IMR-90 (cell line): ENCODE data around the gene ZNF738. TPM values are rescaled to one million over a fixed set of nuclear protein-coding genes. Genes with fewer than 3 reads are reported as not detected.

Experiments
- ATAC-seq: fragments of 200-7000 bp; cut with Tn5 transposase; 2 replicates; pipeline ENCODE4 v1.9.1; 2020; ENCODE audit warnings: low read depth, mild to moderate bottlenecking, moderate library complexity
- BruUV-seq: library from RNA; stranded (reverse); fragments of 400-500 nt; replicated peaks from 2 replicates; lab custom pipeline; 2021; lab: Mats Ljungman, UMichigan
- CTCF ChIA-PET: fragments of 300-600 bp; formaldehyde crosslinking; extraction: SDS; loops from one replicate; lab custom pipeline; 2021; ENCODE audit warnings: antibody characterized with exemption; lab: Yijun Ruan, JAX
- POLR2A ChIA-PET: fragments of 300-600 bp; sonication (Branson Sonifier 250); formaldehyde crosslinking; loops from one replicate; lab custom pipeline; 2022; ENCODE audit warnings: antibody characterized with exemption; ENCODE audit not compliant: unreplicated experiment; lab: Charles Lee
- DNase-seq: peaks from one replicate; pipeline ENCODE4 v3.0.0; 2013
- H2AFZ ChIP-seq: replicated peaks from 2 replicates; pipeline ENCODE3; 2013; ENCODE audit warnings: low read length, mild to moderate bottlenecking; ENCODE audit not compliant: poor library complexity
- H2AK5ac ChIP-seq: 2 replicates; pipeline ENCODE4 v1.6.1; 2013; ENCODE audit warnings: low read depth, low read length, inconsistent platforms
- H2AK9ac ChIP-seq: replicated peaks from 2 replicates; pipeline ENCODE3; 2013; ENCODE audit warnings: mild to moderate bottlenecking, low read depth, low read length, moderate library complexity; ENCODE audit not compliant: poor library complexity
- H2BK120ac ChIP-seq: 2 replicates; pipeline ENCODE4 v1.6.1; 2013; ENCODE audit warnings: low read depth, low read length, inconsistent platforms
- H2BK15ac ChIP-seq: 3 replicates; pipeline ENCODE4 v1.6.1; 2013; ENCODE audit warnings: low read depth, low read length, inconsistent platforms
- H2BK20ac ChIP-seq: 2 replicates; pipeline ENCODE4 v1.6.1; 2013; ENCODE audit warnings: low read depth, mild to moderate bottlenecking, inconsistent platforms, low read length, moderate library complexity
- H2BK5ac ChIP-seq: 2 replicates; pipeline ENCODE4 v1.6.1; 2013; ENCODE audit warnings: mild to moderate bottlenecking, low read depth, low read length, inconsistent platforms; ENCODE audit not compliant: poor library complexity, severe bottlenecking
- H3K14ac ChIP-seq: replicated peaks from 2 replicates; pipeline ENCODE4 v1.6.1; 2013; ENCODE audit warnings: low read depth, low read length, inconsistent platforms
- H3K18ac ChIP-seq: 2 replicates; pipeline ENCODE4 v1.6.1; 2013; ENCODE audit warnings: low read depth, low read length, control low read depth
- H3K23ac ChIP-seq: 2 replicates; pipeline ENCODE4 v1.6.1; 2013; ENCODE audit warnings: low read depth, low read length, inconsistent platforms
- H3K27ac ChIP-seq: 2 replicates; pipeline ENCODE4 v1.5.1; 2013; ENCODE audit warnings: mild to moderate bottlenecking, control low read depth, low read length; ENCODE audit not compliant: insufficient read depth
- H3K27me3 ChIP-seq: 2 replicates; pipeline ENCODE4 v1.6.1; 2013; ENCODE audit warnings: low read length; ENCODE audit not compliant: control insufficient read depth, insufficient read depth
- H3K36me3 ChIP-seq: 2 replicates; pipeline ENCODE4 v1.6.1; 2013; ENCODE audit warnings: low read length, mixed read lengths; ENCODE audit not compliant: control insufficient read depth, insufficient read depth
- H3K4ac ChIP-seq: 2 replicates; pipeline ENCODE4 v1.6.1; 2013; ENCODE audit warnings: low read depth, low read length, inconsistent platforms
- H3K4me1 ChIP-seq: 2 replicates; pipeline ENCODE4 v1.6.1; 2013; ENCODE audit warnings: low read length, mixed read lengths; ENCODE audit not compliant: control insufficient read depth, insufficient read depth
- H3K4me2 ChIP-seq: 2 replicates; pipeline ENCODE4 v1.6.1; 2013; ENCODE audit warnings: low read depth, mild to moderate bottlenecking, control low read depth, low read length, moderate library complexity
- H3K4me3 ChIP-seq: 2 replicates; pipeline ENCODE4 v1.5.1; 2013; ENCODE audit warnings: low read depth, mild to moderate bottlenecking, control low read depth, low read length, moderate library complexity; ENCODE audit not compliant: insufficient read depth
- H3K56ac ChIP-seq: 2 replicates; pipeline ENCODE4 v1.6.1; 2013; ENCODE audit warnings: low read length, inconsistent platforms; ENCODE audit not compliant: insufficient read depth; ENCODE audit errors: extremely low read depth
- H3K79me1 ChIP-seq, 2 experiments: 2 replicates each; pipeline ENCODE4 v1.6.1; 2013; ENCODE audit warnings: low read length in 2 of 2, inconsistent platforms in 1 of 2, low read depth in 1 of 2
- H3K9ac ChIP-seq: 2 replicates; pipeline ENCODE4 v1.6.1; 2013; ENCODE audit warnings: low read depth, low read length, control low read depth
- H3K9me1 ChIP-seq: 2 replicates; pipeline ENCODE4 v1.6.1; 2013; ENCODE audit warnings: low read length, inconsistent platforms; ENCODE audit not compliant: insufficient read depth
- H3K9me3 ChIP-seq: 2 replicates; pipeline ENCODE4 v1.6.1; 2013; ENCODE audit warnings: low read length; ENCODE audit not compliant: control insufficient read depth, insufficient read depth
- H4K20me1 ChIP-seq: 2 replicates; pipeline ENCODE4 v1.6.1; 2013; ENCODE audit warnings: low read length, inconsistent platforms; ENCODE audit not compliant: insufficient read depth
- H4K5ac ChIP-seq: 2 replicates; pipeline ENCODE4 v1.6.1; 2013; ENCODE audit warnings: mild to moderate bottlenecking, low read depth, low read length, control low read depth
- H4K8ac ChIP-seq, 2 experiments: 2 replicates each; pipeline ENCODE4 v1.6.1; 2013; ENCODE audit warnings: low read depth in 2 of 2, low read length in 2 of 2, control low read depth in 1 of 2, inconsistent platforms in 1 of 2
- H4K91ac ChIP-seq: 2 replicates; pipeline ENCODE4 v1.6.1; 2013; ENCODE audit warnings: low read depth, low read length, inconsistent platforms; ENCODE audit not compliant: insufficient read depth
- BHLHE40 ChIP-seq: fragments of 150-350 bp; IDR thresholded peaks from 2 replicates; pipeline ENCODE4 v1.6.1; 2016; ENCODE audit warnings: mild to moderate bottlenecking, low read depth, low read length
- CEBPB ChIP-seq: IDR thresholded peaks from 2 replicates; pipeline ENCODE4 v1.6.1; 2012; ENCODE audit warnings: low read depth, low read length, improper control_type of control experiment
- CHD1 ChIP-seq: IDR thresholded peaks from 2 replicates; pipeline ENCODE4 v1.6.1; 2012; ENCODE audit warnings: low read depth, low read length, improper control_type of control experiment
- ELK1 ChIP-seq: fragments of 150-350 bp; IDR thresholded peaks from 2 replicates; pipeline ENCODE4 v1.6.1; 2016; ENCODE audit warnings: low read depth, mild to moderate bottlenecking, low read length, moderate library complexity, borderline replicate concordance
- FOS ChIP-seq: fragments of 150-350 bp; IDR thresholded peaks from 2 replicates; pipeline ENCODE4 v1.6.1; 2016; ENCODE audit warnings: low read depth, low read length
- MAFK ChIP-seq: IDR thresholded peaks from 2 replicates; pipeline ENCODE4 v1.6.1; 2012; ENCODE audit warnings: low read depth, low read length, improper control_type of control experiment
- MAZ ChIP-seq: IDR thresholded peaks from 2 replicates; pipeline ENCODE4 v1.6.1; 2012; ENCODE audit warnings: low read depth, mild to moderate bottlenecking, low read length, improper control_type of control experiment, moderate library complexity, borderline replicate concordance
- MXI1 ChIP-seq: IDR thresholded peaks from 2 replicates; pipeline ENCODE4 v1.6.1; 2012; ENCODE audit warnings: low read depth, mild to moderate bottlenecking, low read length, moderate library complexity, borderline replicate concordance
- NFE2L2 ChIP-seq: fragments of 150-350 bp; IDR thresholded peaks from 2 replicates; pipeline ENCODE4 v1.6.1; 2016; ENCODE audit warnings: low read depth, mild to moderate bottlenecking, low read length
- POLR2A ChIP-seq: IDR thresholded peaks from 2 replicates; pipeline ENCODE4 v1.6.1; 2012; ENCODE audit warnings: mild to moderate bottlenecking, low read depth, low read length
- RAD21 ChIP-seq: IDR thresholded peaks from 2 replicates; pipeline ENCODE4 v1.6.1; 2012; ENCODE audit warnings: low read length, improper control_type of control experiment
- RCOR1 ChIP-seq: IDR thresholded peaks from 2 replicates; pipeline ENCODE4 v1.6.1; 2012; ENCODE audit warnings: mild to moderate bottlenecking, low read length, improper control_type of control experiment; ENCODE audit not compliant: insufficient replicate concordance
- RFX5 ChIP-seq: IDR thresholded peaks from 2 replicates; pipeline ENCODE4 v1.8.0; 2012; ENCODE audit warnings: low read depth, mild to moderate bottlenecking, low read length, moderate library complexity
- SMC3 ChIP-seq: fragments of 150-350 bp; IDR thresholded peaks from 2 replicates; pipeline ENCODE4 v1.6.1; 2016; ENCODE audit warnings: low read depth, mild to moderate bottlenecking, antibody characterized with exemption, low read length, moderate library complexity
- WGBS, 2 experiments: methylation state at CpG; one replicate each; pipeline versions ENCODE4 v1.1.5 to v1.1.7; 2013; ENCODE audit warnings: missing lambda C conversion rate in 2 of 2; ENCODE audit not compliant: insufficient read length in 1 of 2; ENCODE audit errors: extremely low coverage in 2 of 2; 5-methylcytosine and 5-hydroxymethylcytosine counted together
- dilution Hi-C: fragments of 300-500 bp; cut with HindIII; formaldehyde crosslinking; loops from one replicate; pipeline ENCODE4 v1.14.3; 2018; ENCODE audit warnings: low sequenced_read_pairs; ENCODE audit not compliant: unreplicated experiment
- in situ Hi-C: fragments of 300-500 bp; cut with MboI; formaldehyde crosslinking; loops from 3 replicates; pipeline ENCODE4 v1.14.3; 2019; ENCODE audit warnings: low sequenced_read_pairs, inconsistent platforms, mixed read lengths
- intact Hi-C: fragments of 100-400 bp; cut with micrococcal nuclease; formaldehyde crosslinking; loops from 2 replicates; pipeline ENCODE4 v1.10.0; 2022
- polyA plus RNA-seq, 3 experiments: library from polyadenylated mRNA; depleted of rRNA; stranded (reverse); fragments of >200 nt; gene quantifications; 2 replicates each; pipeline ENCODE4 v1.2.3, GENCODE V29; 2012; ENCODE audit warnings: low replicate concordance in 1 of 3
- total RNA-seq: library from RNA; depleted of rRNA; stranded (reverse); fragments of >200 nt; gene quantifications from 2 replicates; pipeline ENCODE4 v1.2.3, GENCODE V29; 2012
- TF ChIP-seq, protein P1 (sequence below): fragments of 150-350 bp; IDR thresholded peaks from 2 replicates; pipeline ENCODE4 v1.6.1; 2017; ENCODE audit warnings: mild to moderate bottlenecking, antibody characterized with exemption, low read length, low read depth
- TF ChIP-seq, protein P2 (sequence below): conservative IDR thresholded peaks from 2 replicates; pipeline ENCODE4 v1.5.1; 2012; ENCODE audit warnings: mild to moderate bottlenecking, low read depth, low read length, improper control_type of control experiment

Gene ZNF738
- total and polyA plus RNA-seq, 2 of the 4 experiments (the other 2 are of a cell fraction), result 2.7 to 7.3 TPM

- Histone ChIP-seq H4K5ac (no peak overlapping the region), H3K36me3 (peaks cover 12% of the 10 kb centered on the region), H2BK20ac (no peak overlapping the region), H2BK15ac (no peak overlapping the region), H2AFZ (no peak overlapping the region), H2AK5ac (no peak overlapping the region), H4K8ac (no peak overlapping the region), H3K9me3 (peaks cover 3% of the 10 kb centered on the region; the same call in 1 of the 2 replicates), H3K4me3 (no peak overlapping the region), H3K18ac (no peak overlapping the region), H3K23ac (no peak overlapping the region), H3K56ac (no peak overlapping the region), H3K9ac (no peak overlapping the region), H3K14ac (no peak overlapping the region), H3K4me1 (peaks cover 2% of the 10 kb centered on the region; the same call in 1 of the 2 replicates), H2BK5ac (no peak overlapping the region), H2BK120ac (no peak overlapping the region), H3K27me3 (no peaks in the 10 kb centered on the region), H4K91ac (no peak overlapping the region), H3K27ac (no peak overlapping the region), H3K9me1 (no peaks in the 10 kb centered on the region), H3K4me2 (no peak overlapping the region), H3K79me1 (peaks cover 4 to 5% of the 10 kb centered on the region in 2 experiments; a peak in 3 of 4 replicates), H3K4ac (no peak overlapping the region), H2AK9ac (no peak overlapping the region), H4K20me1 (no peaks in the 10 kb centered on the region; the same call in 1 of the 2 replicates)
- ChIA-PET CTCF (interaction anchor here (0.6 kb wide), 1 partner anchor 371 kb away, joined by 4 read pairs; no protein-coding TSS in a partner anchor), POLR2A (no interaction called here)
- dilution Hi-C loops, result no loop called here
- intact Hi-C loops, result no loop called here
- no TSS peak for BruUV-seq
- ATAC-seq (no peak), DNase-seq (no peak)
- no CpG with 5 or more reads among the region's 2 CpGs for WGBS, 2 experiments
- in situ Hi-C loops, result no loop called here
- no peak for TF ChIP-seq SMC3
- TF ChIP-seq, protein P1, sequence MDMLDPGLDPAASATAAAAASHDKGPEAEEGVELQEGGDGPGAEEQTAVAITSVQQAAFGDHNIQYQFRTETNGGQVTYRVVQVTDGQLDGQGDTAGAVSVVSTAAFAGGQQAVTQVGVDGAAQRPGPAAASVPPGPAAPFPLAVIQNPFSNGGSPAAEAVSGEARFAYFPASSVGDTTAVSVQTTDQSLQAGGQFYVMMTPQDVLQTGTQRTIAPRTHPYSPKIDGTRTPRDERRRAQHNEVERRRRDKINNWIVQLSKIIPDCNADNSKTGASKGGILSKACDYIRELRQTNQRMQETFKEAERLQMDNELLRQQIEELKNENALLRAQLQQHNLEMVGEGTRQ, result no peak
- no peak for TF ChIP-seq FOS
- no peak for TF ChIP-seq POLR2A
- TF ChIP-seq RFX5, result no peak
- TF ChIP-seq BHLHE40, result no peak
- TF ChIP-seq CHD1, result no peak
- TF ChIP-seq NFE2L2, result no peak
- TF ChIP-seq, protein P2, sequence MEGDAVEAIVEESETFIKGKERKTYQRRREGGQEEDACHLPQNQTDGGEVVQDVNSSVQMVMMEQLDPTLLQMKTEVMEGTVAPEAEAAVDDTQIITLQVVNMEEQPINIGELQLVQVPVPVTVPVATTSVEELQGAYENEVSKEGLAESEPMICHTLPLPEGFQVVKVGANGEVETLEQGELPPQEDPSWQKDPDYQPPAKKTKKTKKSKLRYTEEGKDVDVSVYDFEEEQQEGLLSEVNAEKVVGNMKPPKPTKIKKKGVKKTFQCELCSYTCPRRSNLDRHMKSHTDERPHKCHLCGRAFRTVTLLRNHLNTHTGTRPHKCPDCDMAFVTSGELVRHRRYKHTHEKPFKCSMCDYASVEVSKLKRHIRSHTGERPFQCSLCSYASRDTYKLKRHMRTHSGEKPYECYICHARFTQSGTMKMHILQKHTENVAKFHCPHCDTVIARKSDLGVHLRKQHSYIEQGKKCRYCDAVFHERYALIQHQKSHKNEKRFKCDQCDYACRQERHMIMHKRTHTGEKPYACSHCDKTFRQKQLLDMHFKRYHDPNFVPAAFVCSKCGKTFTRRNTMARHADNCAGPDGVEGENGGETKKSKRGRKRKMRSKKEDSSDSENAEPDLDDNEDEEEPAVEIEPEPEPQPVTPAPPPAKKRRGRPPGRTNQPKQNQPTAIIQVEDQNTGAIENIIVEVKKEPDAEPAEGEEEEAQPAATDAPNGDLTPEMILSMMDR, result no peak
- TF ChIP-seq CEBPB, result no peak
- no peak for TF ChIP-seq MAFK
- TF ChIP-seq MXI1, result no peak
- no peak for TF ChIP-seq ELK1
- TF ChIP-seq RAD21, result no peak
- TF ChIP-seq RCOR1, result no peak
- TF ChIP-seq MAZ, result no peak
Measured at GRCh38 chr19:21323000-21323399, 35.8 kb upstream of the ZNF738 start.
